GM18909 (cell line): ENCODE measurements around the gene HOXA11.

ENCODE experiments used
- ATAC-seq: cut with Tn5 transposase; IDR thresholded peaks from one replicate; pipeline ENCODE4 v1.9.1; 2021; ENCODE audit warnings: mild to moderate bottlenecking; ENCODE audit not compliant: unreplicated experiment, poor library complexity

HOXA11 gene

GRCh38 chr7:27194002-27194352, 8.9 kb upstream of the HOXA11 start:
- ATAC-seq, result no peak

DNA sequence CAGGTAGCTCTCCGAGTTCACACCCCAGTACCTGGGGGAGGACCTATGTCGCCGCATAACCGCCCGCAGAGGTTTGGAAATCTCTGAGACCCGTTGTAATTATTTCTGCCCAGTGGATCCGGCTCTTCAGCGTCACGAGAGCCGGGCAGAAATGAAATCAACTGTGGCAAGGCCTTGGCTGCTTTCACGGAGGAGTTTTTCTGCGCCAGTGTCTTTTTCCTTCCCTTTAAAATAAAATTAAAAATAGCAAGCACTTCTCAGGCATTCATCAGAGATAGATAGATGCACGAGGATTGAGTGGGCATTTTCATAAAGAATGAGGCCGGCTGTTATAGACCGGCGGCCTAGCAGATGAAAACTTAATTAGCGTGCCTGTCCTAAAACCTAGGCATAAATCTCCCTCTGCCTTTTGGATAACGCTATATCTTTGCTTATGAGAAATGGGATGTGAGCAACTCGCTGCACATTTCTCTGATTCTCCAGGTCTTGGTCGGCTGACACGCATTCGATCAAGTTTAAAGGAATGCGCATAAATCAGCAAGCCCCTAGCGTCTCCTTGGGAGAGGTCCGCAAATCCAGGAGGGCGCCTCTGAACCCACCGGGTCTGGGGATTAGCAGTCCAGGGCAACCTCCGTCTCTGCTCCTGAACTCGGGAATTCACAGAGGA, 8.4 kb upstream of the HOXA11 start:
- no peak for ATAC-seq

DNA sequence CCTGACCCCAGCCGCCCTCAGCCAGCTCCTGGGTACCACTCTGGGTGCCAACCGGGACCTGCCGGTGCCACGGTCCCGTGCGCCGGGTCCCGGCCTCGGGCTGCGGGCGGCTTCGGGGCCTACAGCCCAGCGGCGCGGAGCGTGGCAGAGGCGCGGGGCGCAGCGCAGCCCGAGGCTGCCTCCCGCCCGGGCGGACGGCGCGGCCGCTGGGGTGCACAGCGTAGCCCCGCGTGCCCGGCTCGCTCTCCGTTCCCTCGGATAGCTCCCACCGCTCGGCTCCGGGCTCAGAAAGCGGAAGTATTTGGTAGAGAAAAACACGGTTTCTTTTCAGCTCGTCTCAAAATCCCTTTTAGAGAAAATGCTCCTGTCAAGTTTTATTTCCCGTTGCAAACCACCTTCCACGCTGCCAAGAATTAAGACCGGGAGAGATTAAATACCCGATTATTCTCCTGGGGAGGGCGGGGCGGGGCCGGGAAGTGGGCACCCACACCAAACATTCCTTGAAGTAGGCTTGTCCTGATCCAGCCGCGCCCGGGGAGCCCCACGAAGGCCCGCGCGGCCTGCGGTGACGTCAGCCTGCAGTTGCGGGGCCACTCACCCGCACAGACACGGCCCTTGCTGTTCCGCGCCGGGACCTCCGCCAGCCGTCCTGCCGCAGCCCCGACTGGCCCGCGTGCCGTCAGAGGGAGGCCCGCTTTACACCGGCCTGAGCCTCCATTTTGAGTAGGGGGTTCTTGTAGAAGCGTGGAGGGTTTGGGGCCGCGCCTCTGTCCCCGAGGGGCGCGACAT, 7.7 kb upstream of the HOXA11 start:
- no peak for ATAC-seq

DNA sequence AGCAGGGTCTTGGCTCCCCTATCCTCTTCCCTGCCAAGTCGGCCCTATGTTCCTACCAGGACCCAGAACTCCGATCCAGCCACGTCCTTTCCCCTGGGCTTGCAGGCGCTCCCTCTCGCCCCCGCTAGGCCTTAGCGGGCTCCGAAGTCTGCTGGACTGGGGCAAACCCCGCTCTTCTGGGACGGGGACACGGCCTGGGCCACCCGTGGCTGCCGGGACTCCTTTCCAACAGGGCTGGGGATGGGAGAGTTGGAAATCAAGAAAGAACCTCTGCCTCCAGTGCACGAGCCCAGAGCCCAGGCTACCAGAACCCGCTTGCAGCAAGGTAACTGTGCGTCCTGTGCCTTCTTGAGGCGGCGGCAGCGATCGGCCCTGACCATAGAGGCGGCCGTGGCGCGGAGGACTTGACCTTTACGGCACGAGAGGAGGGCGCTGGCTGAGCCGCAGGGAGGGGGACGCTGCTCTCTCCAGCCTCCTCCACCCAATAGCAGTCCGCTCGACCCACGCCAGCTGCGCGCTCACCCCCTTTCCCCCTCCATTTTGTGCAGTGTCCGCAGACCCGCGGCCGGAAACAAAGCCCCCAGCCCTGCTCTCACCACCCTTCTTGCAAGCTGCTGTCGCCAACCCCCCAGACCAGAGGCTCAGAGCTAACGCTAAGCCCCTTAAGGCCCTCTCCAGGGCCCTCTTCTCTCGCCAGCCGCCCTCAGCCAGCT, 7.0 kb upstream of the HOXA11 start:
- no peak for ATAC-seq

- no peak for ATAC-seq
Observed at GRCh38 chr7:27191161-27191731, 6.2 kb upstream of the HOXA11 start.

DNA sequence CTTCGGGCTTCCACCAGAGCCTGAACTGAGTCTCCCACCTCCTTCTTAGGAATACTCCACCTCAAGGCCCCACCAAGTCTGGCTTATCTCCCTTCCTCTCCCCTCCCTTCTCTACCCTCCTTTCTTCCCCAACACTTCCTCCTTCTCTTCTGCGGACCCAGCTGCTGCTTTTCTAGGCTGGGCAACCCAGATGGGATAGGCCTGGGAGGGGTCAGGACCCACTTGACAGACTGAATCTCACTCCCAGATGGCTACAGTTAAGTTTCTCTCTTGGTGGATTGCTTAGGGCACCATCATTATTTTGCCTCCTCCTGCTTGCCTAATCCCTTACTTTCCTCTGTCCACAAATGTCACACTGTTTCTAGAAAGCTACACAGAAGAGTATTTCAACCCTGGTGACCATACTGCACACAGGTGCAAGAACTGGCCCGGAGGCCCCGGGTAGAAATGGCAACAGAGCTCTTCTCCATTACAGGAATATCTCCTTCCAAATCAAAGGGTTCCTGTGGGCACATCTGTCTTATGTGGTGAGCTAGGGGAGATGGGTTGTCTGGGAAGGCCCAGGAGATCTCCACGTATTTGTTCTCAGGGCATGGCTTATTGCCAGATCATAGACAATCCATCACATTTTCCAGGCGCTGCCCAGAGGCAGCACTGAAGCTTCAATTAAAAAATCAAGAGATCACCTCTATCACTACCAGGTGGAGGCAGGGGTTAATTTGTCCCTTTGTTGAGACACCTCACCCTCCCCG, 5.1 kb upstream of the HOXA11 start:
- ATAC-seq, result no peak

- no peak for ATAC-seq
Observed at GRCh38 chr7:27189295-27189996, 4.4 kb upstream of the HOXA11 start.

GRCh38 chr7:27188386-27189294, 3.6 kb upstream of the HOXA11 start:
- no peak for ATAC-seq

DNA sequence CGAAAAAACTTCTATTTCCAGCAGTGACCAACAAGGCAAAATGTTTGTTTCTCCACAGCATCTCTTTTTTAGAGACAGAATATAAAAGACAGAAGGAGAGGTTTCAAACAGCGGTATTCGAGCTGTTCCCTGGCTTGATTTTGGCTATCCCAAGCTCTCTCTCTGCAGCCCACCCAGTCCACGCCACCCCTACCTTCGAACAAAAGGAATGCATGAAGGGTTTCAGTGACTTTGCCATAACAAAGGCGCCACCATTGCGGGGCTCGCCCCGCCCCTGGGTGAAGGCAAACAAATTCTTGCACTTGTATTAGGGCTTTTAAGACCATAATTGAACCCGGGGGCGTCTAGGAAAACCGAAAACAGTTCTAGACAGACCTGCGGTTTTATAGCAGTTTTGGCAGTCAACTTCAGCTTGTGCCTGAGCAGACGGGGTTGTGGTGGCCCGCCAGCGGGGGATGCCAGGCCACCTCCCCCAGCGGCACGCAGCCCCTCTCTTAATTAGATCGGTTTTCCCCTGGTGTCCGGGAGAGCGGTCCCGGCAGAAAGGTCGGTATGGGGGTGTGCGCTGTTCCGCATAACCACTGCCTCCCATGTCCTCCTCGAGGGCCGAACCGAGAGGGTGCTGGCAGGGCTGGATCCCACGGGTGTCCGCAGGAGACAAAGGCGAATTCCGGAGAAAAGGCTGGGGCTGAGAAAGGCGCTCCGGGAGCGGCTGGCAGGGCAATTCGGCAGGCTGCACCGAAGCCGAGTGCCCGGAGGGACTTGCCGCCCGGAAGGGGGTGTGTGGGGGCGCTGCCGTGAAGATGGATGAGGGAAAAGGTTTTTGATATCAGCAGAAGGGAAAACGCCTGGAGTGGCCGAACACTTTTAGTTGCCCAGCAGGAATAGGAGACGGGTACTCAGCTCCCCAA, 2.7 kb upstream of the HOXA11 start:
- no peak for ATAC-seq

- no peak for ATAC-seq
Observed at GRCh38 chr7:27186668-27187474, 1.8 kb upstream of the HOXA11 start.

DNA sequence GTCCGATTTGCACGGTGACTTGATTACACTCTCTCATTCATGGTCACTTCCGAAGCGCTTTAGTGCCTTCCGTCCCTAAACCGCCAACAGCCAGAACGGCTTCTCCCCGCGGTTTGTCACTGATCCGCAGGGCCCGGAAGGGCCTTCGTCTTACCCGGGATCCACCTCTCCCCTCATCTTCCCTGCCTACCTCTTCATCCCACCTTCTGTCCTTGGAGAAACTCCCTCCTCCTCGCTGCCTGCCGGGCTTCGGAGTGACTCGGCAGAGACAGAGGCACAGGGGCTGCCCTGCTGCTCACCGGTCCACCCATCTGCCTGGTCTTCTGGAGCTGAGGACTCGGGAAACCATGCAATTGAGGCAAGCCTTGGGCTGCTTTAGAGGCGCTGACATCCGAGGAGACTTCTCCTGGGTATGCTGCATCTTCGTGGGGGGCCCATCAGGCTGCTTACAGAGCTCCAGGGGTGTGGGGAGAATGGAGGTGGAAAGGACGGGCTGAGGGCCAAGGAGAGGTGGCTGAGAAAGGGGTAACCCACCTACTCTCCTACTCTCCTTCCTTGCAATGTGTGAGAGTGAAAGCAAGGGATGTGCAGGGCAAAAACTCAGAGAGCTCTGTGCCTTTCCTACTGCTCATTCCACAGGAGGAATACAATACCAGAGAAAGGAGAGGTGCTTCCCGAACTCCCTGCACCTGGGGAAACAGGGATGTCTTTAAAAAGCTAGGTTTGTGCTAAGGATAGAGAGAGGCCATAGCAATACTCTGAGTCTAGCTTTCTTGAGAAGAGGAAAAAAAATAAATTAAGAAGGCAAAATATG, 1.0 kb upstream of the HOXA11 start:
- no peak for ATAC-seq

GRCh38 chr7:27184337-27185012, 557 bp downstream of the HOXA11 start:
- no peak for ATAC-seq

- ATAC-seq, result no peak
Observed at GRCh38 chr7:27183682-27184336, 1.2 kb downstream of the HOXA11 start.

- no peak for ATAC-seq
Observed at GRCh38 chr7:27182861-27183681, 2.0 kb downstream of the HOXA11 start.
